HEK293 (cell line): ENCODE measurements around the gene CD101.

ENCODE experiments used
- HOXD13 ChIP-seq: sonication (generic); formaldehyde crosslinking; IDR thresholded peaks from 2 replicates; pipeline ENCODE4 v1.8.0; 2022; ENCODE audit warnings: missing genetic modification reagents, borderline replicate concordance
- MYNN ChIP-seq: fragments of 450-650 bp; formaldehyde crosslinking; IDR thresholded peaks from 2 replicates; pipeline ENCODE4 v1.5.1; 2016; ENCODE audit warnings: missing biosample characterization, missing genetic modification characterization, borderline replicate concordance
- PRDM1 ChIP-seq: fragments of 450-650 bp; formaldehyde crosslinking; IDR thresholded peaks from 2 replicates; pipeline ENCODE4; 2016; ENCODE audit warnings: missing biosample characterization, missing genetic modification characterization
- REPIN1 ChIP-seq: fragments of 450-650 bp; formaldehyde crosslinking; IDR thresholded peaks from 2 replicates; pipeline ENCODE4 v1.5.1; 2017; ENCODE audit warnings: missing biosample characterization, missing genetic modification characterization, low read depth
- SCRT1 ChIP-seq: fragments of 450-650 bp; formaldehyde crosslinking; IDR thresholded peaks from 2 replicates; pipeline ENCODE4 v1.5.1; 2016; ENCODE audit warnings: missing biosample characterization, missing genetic modification characterization, borderline replicate concordance
- SP7 ChIP-seq: fragments of 450-650 bp; formaldehyde crosslinking; IDR thresholded peaks from 2 replicates; pipeline ENCODE4 v1.5.1; 2016; ENCODE audit warnings: missing biosample characterization, missing genetic modification characterization
- ZBTB17 ChIP-seq: fragments of 450-650 bp; formaldehyde crosslinking; IDR thresholded peaks from 2 replicates; pipeline ENCODE4 v1.5.1; 2016; ENCODE audit warnings: missing biosample characterization, missing genetic modification characterization
- ZBTB21 ChIP-seq: fragments of 450-650 bp; formaldehyde crosslinking; IDR thresholded peaks from 2 replicates; pipeline ENCODE4 v1.5.1; 2017; ENCODE audit warnings: missing biosample characterization, missing genetic modification characterization
- ZFP37 ChIP-seq: fragments of 450-650 bp; formaldehyde crosslinking; IDR thresholded peaks from 2 replicates; pipeline ENCODE4 v1.5.1; 2016; ENCODE audit warnings: missing biosample characterization, missing genetic modification characterization
- ZIC2 ChIP-seq: fragments of 450-650 bp; formaldehyde crosslinking; IDR thresholded peaks from 2 replicates; pipeline ENCODE4 v1.5.1; 2016; ENCODE audit warnings: missing biosample characterization, missing genetic modification characterization
- ZNF184 ChIP-seq: fragments of 450-650 bp; IDR thresholded peaks from 2 replicates; pipeline ENCODE4 v1.5.1; 2018; ENCODE audit warnings: missing biosample characterization, mild to moderate bottlenecking, missing genetic modification characterization
- ZNF24 ChIP-seq: fragments of 450-650 bp; formaldehyde crosslinking; IDR thresholded peaks from 2 replicates; pipeline ENCODE4 v1.5.1; 2016; ENCODE audit warnings: missing biosample characterization, missing genetic modification characterization
- ZNF26 ChIP-seq: fragments of 450-650 bp; formaldehyde crosslinking; IDR thresholded peaks from 2 replicates; pipeline ENCODE4 v1.5.1; 2016; ENCODE audit warnings: missing biosample characterization, missing genetic modification characterization
- ZNF280C ChIP-seq: fragments of 450-650 bp; formaldehyde crosslinking; IDR thresholded peaks from 2 replicates; pipeline ENCODE4 v1.5.1; 2016; ENCODE audit warnings: missing biosample characterization, missing genetic modification characterization
- ZNF335 ChIP-seq: fragments of 450-650 bp; formaldehyde crosslinking; conservative IDR thresholded peaks from 2 replicates; pipeline ENCODE4 v1.5.1; 2016; ENCODE audit warnings: missing biosample characterization, missing genetic modification characterization
- ZNF341 ChIP-seq: fragments of 450-650 bp; formaldehyde crosslinking; IDR thresholded peaks from 2 replicates; pipeline ENCODE4; 2016; ENCODE audit warnings: low read depth, missing biosample characterization, missing genetic modification characterization
- ZNF366 ChIP-seq: fragments of 450-650 bp; formaldehyde crosslinking; conservative IDR thresholded peaks from 2 replicates; pipeline ENCODE4 v1.5.1; 2016; ENCODE audit warnings: missing biosample characterization, missing genetic modification characterization
- ZNF426 ChIP-seq: fragments of 450-650 bp; formaldehyde crosslinking; IDR thresholded peaks from 2 replicates; pipeline ENCODE4 v1.5.1; 2017; ENCODE audit warnings: missing biosample characterization, missing genetic modification characterization, mild to moderate bottlenecking, inconsistent platforms, moderate library complexity
- ZNF529 ChIP-seq: fragments of 450-650 bp; formaldehyde crosslinking; IDR thresholded peaks from 2 replicates; pipeline ENCODE4 v1.5.1; 2017; ENCODE audit warnings: missing genetic modification characterization, missing biosample characterization; ENCODE audit not compliant: insufficient replicate concordance
- ZNF549 ChIP-seq: fragments of 450-650 bp; IDR thresholded peaks from 2 replicates; pipeline ENCODE4 v1.5.1; 2018; ENCODE audit warnings: missing biosample characterization, missing genetic modification characterization, mild to moderate bottlenecking, inconsistent platforms, moderate library complexity
- ZNF555 ChIP-seq: fragments of 450-650 bp; formaldehyde crosslinking; conservative IDR thresholded peaks from 2 replicates; pipeline ENCODE4 v1.5.1; 2017; ENCODE audit warnings: missing biosample characterization, mild to moderate bottlenecking, missing genetic modification characterization, inconsistent platforms
- ZNF561 ChIP-seq: fragments of 450-650 bp; IDR thresholded peaks from 2 replicates; pipeline ENCODE4 v1.5.1; 2018; ENCODE audit warnings: missing biosample characterization, missing genetic modification characterization, borderline replicate concordance
- ZNF621 ChIP-seq: fragments of 450-650 bp; formaldehyde crosslinking; IDR thresholded peaks from 2 replicates; pipeline ENCODE4 v1.5.1; 2017; ENCODE audit warnings: missing biosample characterization, missing genetic modification characterization
- ZNF626 ChIP-seq: fragments of 450-650 bp; sonication (Bioruptor Pico); formaldehyde crosslinking; IDR thresholded peaks from 2 replicates; pipeline ENCODE4 v1.5.1; 2018; ENCODE audit warnings: missing biosample characterization, missing genetic modification characterization, inconsistent platforms
- ZNF654 ChIP-seq: fragments of 450-650 bp; formaldehyde crosslinking; IDR thresholded peaks from 2 replicates; pipeline ENCODE4 v1.5.1; 2016; ENCODE audit warnings: low read depth, missing biosample characterization, missing genetic modification characterization
- ZNF707 ChIP-seq: fragments of 450-650 bp; formaldehyde crosslinking; IDR thresholded peaks from 2 replicates; pipeline ENCODE4 v1.5.1; 2016; ENCODE audit warnings: missing biosample characterization, missing genetic modification characterization
- ZNF768 ChIP-seq: fragments of 450-650 bp; formaldehyde crosslinking; IDR thresholded peaks from 2 replicates; pipeline ENCODE4 v1.5.1; 2018; ENCODE audit warnings: missing biosample characterization, mild to moderate bottlenecking, missing genetic modification characterization
- ZNF785 ChIP-seq: fragments of 450-650 bp; formaldehyde crosslinking; IDR thresholded peaks from 2 replicates; pipeline ENCODE4 v1.5.1; 2016; ENCODE audit warnings: missing biosample characterization, missing genetic modification characterization
- ZNF837 ChIP-seq: fragments of 450-650 bp; formaldehyde crosslinking; IDR thresholded peaks from 2 replicates; pipeline ENCODE4 v1.5.1; 2016; ENCODE audit warnings: missing biosample characterization, missing genetic modification characterization
- ZSCAN23 ChIP-seq: fragments of 450-650 bp; formaldehyde crosslinking; IDR thresholded peaks from 2 replicates; pipeline ENCODE4 v1.5.1; 2016; ENCODE audit warnings: missing biosample characterization, missing genetic modification characterization
- TF ChIP-seq, protein P1 (sequence below): fragments of 450-650 bp; formaldehyde crosslinking; IDR thresholded peaks from 2 replicates; pipeline ENCODE4 v1.5.1; 2016; ENCODE audit warnings: missing biosample characterization, missing genetic modification characterization, borderline replicate concordance
- TF ChIP-seq, protein P2 (sequence below): fragments of 450-650 bp; formaldehyde crosslinking; IDR thresholded peaks from 2 replicates; pipeline ENCODE4 v1.5.1; 2016; ENCODE audit warnings: missing biosample characterization, missing genetic modification characterization

The CD101 gene

GRCh38 chr1:117061986-117062415, 60.4 kb downstream of the CD101 start (continued):
- TF ChIP-seq, protein P1, sequence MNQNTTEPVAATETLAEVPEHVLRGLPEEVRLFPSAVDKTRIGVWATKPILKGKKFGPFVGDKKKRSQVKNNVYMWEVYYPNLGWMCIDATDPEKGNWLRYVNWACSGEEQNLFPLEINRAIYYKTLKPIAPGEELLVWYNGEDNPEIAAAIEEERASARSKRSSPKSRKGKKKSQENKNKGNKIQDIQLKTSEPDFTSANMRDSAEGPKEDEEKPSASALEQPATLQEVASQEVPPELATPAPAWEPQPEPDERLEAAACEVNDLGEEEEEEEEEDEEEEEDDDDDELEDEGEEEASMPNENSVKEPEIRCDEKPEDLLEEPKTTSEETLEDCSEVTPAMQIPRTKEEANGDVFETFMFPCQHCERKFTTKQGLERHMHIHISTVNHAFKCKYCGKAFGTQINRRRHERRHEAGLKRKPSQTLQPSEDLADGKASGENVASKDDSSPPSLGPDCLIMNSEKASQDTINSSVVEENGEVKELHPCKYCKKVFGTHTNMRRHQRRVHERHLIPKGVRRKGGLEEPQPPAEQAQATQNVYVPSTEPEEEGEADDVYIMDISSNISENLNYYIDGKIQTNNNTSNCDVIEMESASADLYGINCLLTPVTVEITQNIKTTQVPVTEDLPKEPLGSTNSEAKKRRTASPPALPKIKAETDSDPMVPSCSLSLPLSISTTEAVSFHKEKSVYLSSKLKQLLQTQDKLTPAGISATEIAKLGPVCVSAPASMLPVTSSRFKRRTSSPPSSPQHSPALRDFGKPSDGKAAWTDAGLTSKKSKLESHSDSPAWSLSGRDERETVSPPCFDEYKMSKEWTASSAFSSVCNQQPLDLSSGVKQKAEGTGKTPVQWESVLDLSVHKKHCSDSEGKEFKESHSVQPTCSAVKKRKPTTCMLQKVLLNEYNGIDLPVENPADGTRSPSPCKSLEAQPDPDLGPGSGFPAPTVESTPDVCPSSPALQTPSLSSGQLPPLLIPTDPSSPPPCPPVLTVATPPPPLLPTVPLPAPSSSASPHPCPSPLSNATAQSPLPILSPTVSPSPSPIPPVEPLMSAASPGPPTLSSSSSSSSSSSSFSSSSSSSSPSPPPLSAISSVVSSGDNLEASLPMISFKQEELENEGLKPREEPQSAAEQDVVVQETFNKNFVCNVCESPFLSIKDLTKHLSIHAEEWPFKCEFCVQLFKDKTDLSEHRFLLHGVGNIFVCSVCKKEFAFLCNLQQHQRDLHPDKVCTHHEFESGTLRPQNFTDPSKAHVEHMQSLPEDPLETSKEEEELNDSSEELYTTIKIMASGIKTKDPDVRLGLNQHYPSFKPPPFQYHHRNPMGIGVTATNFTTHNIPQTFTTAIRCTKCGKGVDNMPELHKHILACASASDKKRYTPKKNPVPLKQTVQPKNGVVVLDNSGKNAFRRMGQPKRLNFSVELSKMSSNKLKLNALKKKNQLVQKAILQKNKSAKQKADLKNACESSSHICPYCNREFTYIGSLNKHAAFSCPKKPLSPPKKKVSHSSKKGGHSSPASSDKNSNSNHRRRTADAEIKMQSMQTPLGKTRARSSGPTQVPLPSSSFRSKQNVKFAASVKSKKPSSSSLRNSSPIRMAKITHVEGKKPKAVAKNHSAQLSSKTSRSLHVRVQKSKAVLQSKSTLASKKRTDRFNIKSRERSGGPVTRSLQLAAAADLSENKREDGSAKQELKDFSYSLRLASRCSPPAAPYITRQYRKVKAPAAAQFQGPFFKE (tag by site-specific recombination): no peak
- TF ChIP-seq ZNF26 (tag by site-specific recombination): no peak
- no peak for TF ChIP-seq ZNF426 (tag by site-specific recombination)
- no peak for TF ChIP-seq REPIN1 (tag by site-specific recombination)
- TF ChIP-seq ZNF549: no peak
- TF ChIP-seq ZSCAN23 (tag by site-specific recombination): no peak
- no peak for TF ChIP-seq ZFP37
- TF ChIP-seq ZNF561 (tag by site-specific recombination): no peak
- peak; percentile 72 for TF ChIP-seq PRDM1 (tag by site-specific recombination)
- peak; percentile 29; the same call in 1 of the 2 replicates for TF ChIP-seq ZNF366 (tag by site-specific recombination)
- TF ChIP-seq HOXD13 (CRISPR knock-in tag): no peak
- 0 out of 2 replicates have a peak, but pooled peaks have one; percentile 18 for TF ChIP-seq ZNF335
- no peak for TF ChIP-seq ZIC2 (tag by site-specific recombination)
- TF ChIP-seq ZBTB17 (tag by site-specific recombination): no peak
- TF ChIP-seq ZNF280C (tag by site-specific recombination): no peak
- TF ChIP-seq ZNF654 (tag by site-specific recombination): no peak
- no peak for TF ChIP-seq MYNN (tag by site-specific recombination)
- TF ChIP-seq ZNF785 (tag by site-specific recombination): no peak
- TF ChIP-seq, protein P2, sequence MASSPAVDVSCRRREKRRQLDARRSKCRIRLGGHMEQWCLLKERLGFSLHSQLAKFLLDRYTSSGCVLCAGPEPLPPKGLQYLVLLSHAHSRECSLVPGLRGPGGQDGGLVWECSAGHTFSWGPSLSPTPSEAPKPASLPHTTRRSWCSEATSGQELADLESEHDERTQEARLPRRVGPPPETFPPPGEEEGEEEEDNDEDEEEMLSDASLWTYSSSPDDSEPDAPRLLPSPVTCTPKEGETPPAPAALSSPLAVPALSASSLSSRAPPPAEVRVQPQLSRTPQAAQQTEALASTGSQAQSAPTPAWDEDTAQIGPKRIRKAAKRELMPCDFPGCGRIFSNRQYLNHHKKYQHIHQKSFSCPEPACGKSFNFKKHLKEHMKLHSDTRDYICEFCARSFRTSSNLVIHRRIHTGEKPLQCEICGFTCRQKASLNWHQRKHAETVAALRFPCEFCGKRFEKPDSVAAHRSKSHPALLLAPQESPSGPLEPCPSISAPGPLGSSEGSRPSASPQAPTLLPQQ (tag by site-specific recombination): no peak
- TF ChIP-seq ZBTB21 (tag by site-specific recombination): peak; percentile 49; the same call in 1 of the 2 replicates
- no peak for TF ChIP-seq ZNF341
- TF ChIP-seq ZNF529 (tag by site-specific recombination): no peak
- TF ChIP-seq ZNF621 (tag by site-specific recombination): no peak
- TF ChIP-seq ZNF707 (tag by site-specific recombination): no peak
- no peak for TF ChIP-seq ZNF626 (tag by site-specific recombination)
- peak; percentile 38; the same call in 1 of the 2 replicates for TF ChIP-seq SP7 (tag by site-specific recombination)
- TF ChIP-seq ZNF184 (tag by site-specific recombination): no peak
- no peak for TF ChIP-seq ZNF555 (tag by site-specific recombination)
- no peak for TF ChIP-seq ZNF768
- TF ChIP-seq ZNF837 (tag by site-specific recombination): no peak
- no peak for TF ChIP-seq ZNF24 (tag by site-specific recombination)
- TF ChIP-seq SCRT1 (tag by site-specific recombination): no peak
